ENCODE data around the gene TOMM6.
"Not testable (repeated sequence)": the region's sequence is repeated elsewhere in the genome, so short reads cannot be mapped to it uniquely, and the experiment has no call there.

Gene TOMM6

GRCh38 chr6:41785689-41786450, 1.6 kb upstream of the TOMM6 start:
- DNase-seq, result no peak

GRCh38 chr6:41786451-41787218, 859 bp upstream of the TOMM6 start:
- DNase-seq, result peak; percentile 85

- DNase-seq, result no peak
Measured at GRCh38 chr6:41789390-41789724, 1.9 kb downstream of the TOMM6 start.

GRCh38 chr6:41790045-41790444, 2.6 kb downstream of the TOMM6 start:
- DNase-seq, result no peak

- DNase-seq, result no peak
Measured at GRCh38 chr6:41791305-41791704, 3.8 kb downstream of the TOMM6 start.

GRCh38 chr6:41791984-41792383, 4.5 kb downstream of the TOMM6 start:
- DNase-seq, result no peak

GRCh38 chr6:41796474-41796873, 9.0 kb downstream of the TOMM6 start:
- no peak for DNase-seq

- DNase-seq, result no peak
Measured at GRCh38 chr6:41798901-41799558, 11.5 kb downstream of the TOMM6 start.

GRCh38 chr6:41799559-41799911, 12.0 kb downstream of the TOMM6 start:
- DNase-seq, result no peak

GRCh38 chr6:41801380-41801779, 13.9 kb downstream of the TOMM6 start:
- no peak for DNase-seq

GRCh38 chr6:41805830-41806774, 18.6 kb downstream of the TOMM6 start:
- no peak for DNase-seq

GRCh38 chr6:41811095-41811494, 23.6 kb downstream of the TOMM6 start:
- DNase-seq, result no peak

GRCh38 chr6:41811946-41812345, 24.5 kb downstream of the TOMM6 start:
- not testable (repeated sequence) for DNase-seq

GRCh38 chr6:41813469-41813868, 26.0 kb downstream of the TOMM6 start:
- DNase-seq, result no peak

- no peak for DNase-seq
Measured at GRCh38 chr6:41813956-41814355, 26.5 kb downstream of the TOMM6 start.

- DNase-seq, result no peak
Measured at GRCh38 chr6:41814629-41815028, 27.1 kb downstream of the TOMM6 start.

- DNase-seq, result no peak
Measured at GRCh38 chr6:41815587-41815986, 28.1 kb downstream of the TOMM6 start.

GRCh38 chr6:41818271-41819054, 31.0 kb downstream of the TOMM6 start:
- DNase-seq, result no peak

GRCh38 chr6:41821266-41821665, 33.8 kb downstream of the TOMM6 start:
- DNase-seq, result no peak

GRCh38 chr6:41822021-41822420, 34.5 kb downstream of the TOMM6 start:
- no peak for DNase-seq

- DNase-seq, result no peak
Measured at GRCh38 chr6:41823178-41823577, 35.7 kb downstream of the TOMM6 start.
